Midbrain (tissue), 1 donor: Measurements from ENCODE around the gene CARD9.

Source experiments
- DNase-seq: peaks from one replicate; lab custom pipeline; 2025; lab: John Stamatoyannopoulos, UW

CARD9 gene

GRCh38 chr9:136347472-136348256 is 25.8 kb downstream of the CARD9 start:
- DNase-seq: no peak

- no peak for DNase-seq
These were observed 26.5 kb downstream of the CARD9 start for GRCh38 chr9:136346927-136347465.

GRCh38 chr9:136346157-136346481 is 27.4 kb downstream of the CARD9 start:
- DNase-seq: no peak

GRCh38 chr9:136345281-136346156 is 27.9 kb downstream of the CARD9 start:
- DNase-seq: peak; percentile 87

DNA sequence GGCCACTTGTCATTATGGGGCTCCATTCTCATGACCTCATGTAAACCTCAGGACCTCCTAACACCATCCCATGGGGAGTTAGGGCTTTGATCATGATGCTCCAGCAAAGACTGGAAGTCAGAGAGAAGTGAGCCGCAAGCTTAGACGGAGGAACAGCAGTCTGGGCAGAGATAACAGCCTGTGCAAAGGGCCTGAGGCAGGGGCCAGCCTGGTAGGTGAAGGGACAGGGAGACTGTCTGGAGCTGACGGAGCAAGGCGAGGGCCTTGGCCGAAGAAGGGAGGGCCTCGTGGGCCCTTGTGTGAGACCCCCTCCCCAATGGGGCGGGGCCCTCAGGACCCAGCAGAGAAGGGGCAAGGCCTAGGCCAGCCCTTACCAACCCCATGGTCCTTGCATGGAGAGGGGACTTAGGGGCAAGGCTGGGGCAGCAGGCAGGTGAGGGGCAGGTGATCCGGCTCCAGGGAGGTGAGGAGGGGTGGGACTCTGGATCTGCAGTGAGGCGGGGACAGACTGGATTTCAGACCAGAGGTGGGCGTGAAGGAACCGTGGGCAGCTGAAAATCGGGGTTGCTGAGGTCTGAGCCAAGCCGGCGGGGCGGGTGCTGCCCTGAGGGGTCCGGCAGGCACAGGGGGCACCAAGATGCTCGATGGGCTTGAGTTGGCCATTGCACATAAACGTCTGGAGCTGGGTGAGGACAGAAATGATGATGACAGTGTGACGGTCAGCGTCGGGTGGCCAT is 28.8 kb downstream of the CARD9 start:
- DNase-seq: no peak

- DNase-seq: no peak
These were observed 29.6 kb downstream of the CARD9 start for GRCh38 chr9:136343884-136344269.

- DNase-seq: no peak
These were observed 30.2 kb downstream of the CARD9 start for GRCh38 chr9:136343121-136343883.

- DNase-seq: peak; percentile 77
These were observed 31.0 kb downstream of the CARD9 start for GRCh38 chr9:136342181-136343120.

- DNase-seq: no peak
These were observed 31.7 kb downstream of the CARD9 start for GRCh38 chr9:136341769-136342168.

GRCh38 chr9:136341042-136341655 is 32.3 kb downstream of the CARD9 start:
- DNase-seq: no peak

DNA sequence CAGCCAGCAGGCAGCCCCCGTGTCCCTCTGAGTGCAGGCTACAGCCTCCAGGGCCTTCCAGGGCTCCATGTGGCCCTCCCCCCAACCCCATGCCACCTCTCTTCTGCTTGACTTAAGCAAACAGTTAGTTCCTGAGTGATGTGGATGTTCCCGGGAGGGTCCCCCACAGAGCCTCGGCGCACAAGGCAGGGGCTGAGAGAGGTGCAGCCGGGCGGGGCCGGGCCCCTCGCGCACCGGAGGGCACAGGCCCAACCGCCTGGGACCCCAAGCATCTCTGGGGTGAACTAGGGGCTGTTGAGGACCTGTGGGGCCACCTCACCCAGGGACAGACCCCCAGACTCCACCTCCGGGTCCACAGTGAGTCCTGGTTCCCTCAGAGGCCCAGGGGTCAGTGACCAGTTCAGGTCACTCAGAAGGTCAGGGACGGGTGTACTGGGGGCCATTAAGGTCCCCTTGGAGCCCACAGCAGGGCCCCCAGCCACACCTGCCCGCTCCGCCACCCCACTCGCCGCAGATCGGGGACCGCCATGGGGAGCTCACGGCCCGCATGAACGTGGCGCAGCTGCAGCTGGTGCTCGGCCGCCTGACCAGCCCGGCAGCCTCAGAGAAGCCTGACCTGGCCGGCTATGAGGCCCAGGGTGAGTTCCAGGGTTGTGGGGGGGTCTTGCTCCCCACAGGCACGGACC is 33.0 kb downstream of the CARD9 start:
- no peak for DNase-seq

GRCh38 chr9:136339958-136340310 is 33.5 kb downstream of the CARD9 start:
- no peak for DNase-seq

GRCh38 chr9:136339173-136339957 is 34.1 kb downstream of the CARD9 start:
- peak; percentile 82 for DNase-seq

DNA sequence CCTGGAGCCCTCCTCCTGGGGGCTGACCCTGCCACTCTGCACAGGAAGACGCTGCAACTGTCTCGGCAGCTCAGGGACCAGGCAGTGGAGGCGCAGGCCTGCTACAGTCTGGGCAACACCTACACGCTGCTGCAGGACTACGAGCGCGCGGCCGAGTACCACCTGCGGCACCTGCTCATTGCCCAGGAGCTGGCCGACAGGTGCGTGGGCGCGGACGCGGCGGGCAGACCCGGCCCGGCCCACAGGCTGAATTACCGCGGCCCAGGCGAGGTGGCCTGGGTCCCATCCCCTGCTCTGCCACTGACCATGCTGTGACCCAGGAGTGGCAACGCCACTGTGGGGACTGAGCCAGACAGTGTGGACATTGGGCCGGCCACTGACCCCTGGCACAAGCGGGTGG is 35.0 kb downstream of the CARD9 start:
- no peak for DNase-seq

DNA sequence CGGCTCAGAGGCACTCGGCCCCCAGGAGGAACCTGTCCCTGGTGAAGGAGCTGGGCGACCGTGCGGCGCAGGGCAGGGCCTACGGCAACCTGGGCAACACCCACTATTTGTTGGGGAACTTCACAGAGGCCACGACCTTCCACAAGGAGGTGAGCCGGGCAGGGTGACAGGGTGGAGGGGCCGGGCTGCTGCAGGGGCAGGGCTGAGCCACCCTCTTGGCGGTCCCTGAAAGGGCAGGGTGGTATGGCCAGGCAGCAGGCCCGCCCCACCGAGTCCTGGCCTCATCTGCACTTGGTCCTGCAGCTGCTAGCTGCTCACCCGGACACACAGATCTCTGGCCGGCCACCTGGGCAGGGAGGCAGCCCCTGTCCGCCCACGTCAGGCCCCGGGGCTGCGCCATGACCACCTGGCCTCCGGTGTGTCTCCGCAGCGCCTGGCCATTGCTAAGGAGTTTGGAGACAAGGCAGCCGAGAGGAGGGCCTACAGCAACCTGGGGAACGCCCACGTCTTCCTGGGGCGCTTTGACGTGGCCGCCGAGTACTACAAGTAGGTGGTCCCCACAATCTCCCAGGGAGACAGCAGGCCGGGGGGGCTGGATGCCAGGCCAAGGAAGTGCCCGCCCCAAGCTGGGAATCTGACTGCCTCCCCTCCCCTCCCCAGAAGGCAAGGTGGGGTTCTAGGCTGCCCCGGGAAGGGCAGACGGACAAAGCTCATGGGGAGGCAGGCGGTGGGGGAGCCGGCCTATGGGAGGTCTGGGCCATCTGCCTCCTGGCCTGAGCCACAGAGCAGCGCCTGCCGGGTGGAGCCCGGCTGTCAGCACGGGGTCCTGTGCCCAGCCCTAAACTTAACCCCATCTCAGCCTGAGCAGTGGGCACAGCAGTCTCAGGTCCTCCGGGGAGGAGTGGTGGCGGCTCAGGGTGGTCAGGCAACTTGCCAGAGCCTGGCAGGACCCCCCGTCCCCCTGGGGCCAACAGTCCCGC is 35.8 kb downstream of the CARD9 start:
- DNase-seq: no peak

- DNase-seq: no peak
These were observed 36.6 kb downstream of the CARD9 start for GRCh38 chr9:136336881-136337280.

DNA sequence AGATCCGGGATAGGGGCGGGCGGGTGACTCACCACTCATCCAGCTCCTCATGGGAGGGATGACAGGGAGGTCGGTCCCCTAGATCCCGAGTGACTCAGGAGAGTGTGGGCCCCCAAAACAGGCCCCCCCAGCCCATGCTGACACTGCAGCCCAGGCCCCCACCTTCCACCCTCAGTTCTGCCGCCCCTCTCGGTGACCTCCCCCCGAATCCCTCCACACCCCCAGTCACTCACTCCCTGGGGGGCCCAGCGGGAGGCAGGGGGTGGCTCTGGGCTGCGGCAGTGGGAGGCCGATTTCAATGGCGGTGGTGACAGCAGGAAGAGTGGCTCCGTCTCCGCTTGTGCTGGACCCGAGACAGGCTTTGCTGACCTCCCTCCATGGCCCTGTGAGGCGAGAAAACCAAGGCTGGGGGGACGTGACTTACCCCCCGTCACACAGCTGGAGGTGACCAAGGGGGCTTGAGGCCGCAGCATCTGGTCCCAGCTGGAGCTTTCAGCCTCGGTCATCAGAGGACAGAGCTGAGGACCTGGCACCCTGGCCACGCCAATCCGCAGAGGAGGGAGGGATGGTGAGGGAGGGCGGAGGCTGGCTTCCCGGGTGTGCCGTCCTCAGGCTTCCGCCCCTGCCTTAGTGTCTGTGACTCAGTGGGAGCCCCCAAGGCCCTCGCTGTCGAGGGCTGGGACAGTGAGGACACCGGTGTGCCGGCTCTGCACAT is 37.2 kb downstream of the CARD9 start:
- DNase-seq: no peak
